WTC11 (cell line): Measurements from ENCODE around the gene STK24. TPM values are rescaled to one million over a fixed set of nuclear protein-coding genes. Genes with fewer than 3 reads are reported as not detected.

Source experiments
- ATAC-seq: fragments of 200-7000 bp; cut with Tn5 transposase; 2 replicates; pipeline ENCODE4 v1.10.0; 2021; ENCODE audit warnings: mild to moderate bottlenecking, moderate library complexity
- CTCF ChIA-PET: fragments of 300-600 bp; sonication (Branson Sonifier 250); formaldehyde crosslinking; loops from one replicate; lab custom pipeline; 2021; ENCODE audit warnings: antibody characterized with exemption; lab: Charles Lee
- POLR2A ChIA-PET: fragments of 350-600 bp; sonication (Branson Sonifier 250); formaldehyde crosslinking; loops from one replicate; lab custom pipeline; 2021; ENCODE audit warnings: antibody characterized with exemption; lab: Charles Lee
- DNase-seq: peaks from one replicate; pipeline ENCODE4 v3.0.0; 2021; ENCODE audit warnings: low spot score
- H3K27ac Mint-ChIP-seq: 2 replicates; pipeline ENCODE4 v1.8.0; 2021; ENCODE audit warnings: mixed read lengths
- H3K27me3 Mint-ChIP-seq: 2 replicates; pipeline ENCODE4 v1.8.0; 2021; ENCODE audit warnings: low read depth, mild to moderate bottlenecking, moderate library complexity, mixed read lengths
- H3K36me3 Mint-ChIP-seq: 2 replicates; pipeline ENCODE4 v1.8.0; 2021; ENCODE audit warnings: mixed read lengths
- H3K4me1 Mint-ChIP-seq: 2 replicates; pipeline ENCODE4 v1.8.0; 2022; ENCODE audit warnings: mixed read lengths
- H3K4me3 Mint-ChIP-seq: 2 replicates; pipeline ENCODE4 v1.8.0; 2021; ENCODE audit warnings: mild to moderate bottlenecking, moderate library complexity, mixed read lengths
- H3K9me3 Mint-ChIP-seq: 2 replicates; pipeline ENCODE4 v1.8.0; 2021; ENCODE audit warnings: mixed read lengths
- ARID4B ChIP-seq: sonication (generic); formaldehyde crosslinking; IDR thresholded peaks from 2 replicates; pipeline ENCODE4 v1.8.0; 2023; ENCODE audit warnings: missing genetic modification reagents, mild to moderate bottlenecking, borderline replicate concordance
- ATF1 ChIP-seq: sonication (generic); formaldehyde crosslinking; IDR thresholded peaks from 2 replicates; pipeline ENCODE4 v1.8.1; 2023; ENCODE audit warnings: mild to moderate bottlenecking, moderate library complexity, missing genetic modification reagents
- CBFB ChIP-seq: sonication (generic); formaldehyde crosslinking; IDR thresholded peaks from 2 replicates; pipeline ENCODE4 v1.8.1; 2022; ENCODE audit warnings: mild to moderate bottlenecking, low read depth, missing genetic modification reagents
- E2F4 ChIP-seq: sonication (generic); formaldehyde crosslinking; IDR thresholded peaks from 2 replicates; pipeline ENCODE4 v1.8.1; 2022; ENCODE audit warnings: low read depth, mild to moderate bottlenecking, moderate library complexity, missing genetic modification reagents, borderline replicate concordance
- ELF4 ChIP-seq: sonication (generic); formaldehyde crosslinking; IDR thresholded peaks from 2 replicates; pipeline ENCODE4 v1.8.1; 2022; ENCODE audit warnings: low read depth, mild to moderate bottlenecking, moderate library complexity, missing genetic modification reagents
- EMX1 ChIP-seq: fragments of 250-450 bp; sonication (Bioruptor Pico); IDR thresholded peaks from 2 replicates; pipeline ENCODE4 v1.8.0; 2021; ENCODE audit warnings: mild to moderate bottlenecking
- ETV6 ChIP-seq: sonication (generic); formaldehyde crosslinking; IDR thresholded peaks from 2 replicates; pipeline ENCODE4 v1.8.1; 2022; ENCODE audit warnings: mild to moderate bottlenecking, missing genetic modification reagents
- FOXP4 ChIP-seq: sonication (generic); formaldehyde crosslinking; IDR thresholded peaks from 2 replicates; pipeline ENCODE4 v1.8.0; 2022; ENCODE audit warnings: mild to moderate bottlenecking, missing genetic modification reagents
- GRHL2 ChIP-seq: fragments of 250-450 bp; sonication (Bioruptor Pico); IDR thresholded peaks from 2 replicates; pipeline ENCODE4 v1.8.0; 2022; ENCODE audit warnings: mild to moderate bottlenecking, moderate library complexity; ENCODE audit not compliant: insufficient replicate concordance, severe bottlenecking
- HMGXB4 ChIP-seq: sonication (generic); formaldehyde crosslinking; IDR thresholded peaks from 2 replicates; pipeline ENCODE4 v1.8.1; 2023; ENCODE audit warnings: mild to moderate bottlenecking, moderate library complexity, missing genetic modification reagents
- IRF1 ChIP-seq: sonication (generic); formaldehyde crosslinking; IDR thresholded peaks from 2 replicates; pipeline ENCODE4 v1.8.0; 2023; ENCODE audit warnings: missing genetic modification reagents
- JUN ChIP-seq: sonication (generic); formaldehyde crosslinking; IDR thresholded peaks from 2 replicates; pipeline ENCODE4 v1.8.0; 2023; ENCODE audit warnings: mild to moderate bottlenecking, missing genetic modification reagents
- NR2C2 ChIP-seq: sonication (generic); formaldehyde crosslinking; IDR thresholded peaks from 2 replicates; pipeline ENCODE4 v1.8.0; 2022; ENCODE audit warnings: mild to moderate bottlenecking, missing genetic modification reagents
- NR3C1 ChIP-seq: sonication (generic); formaldehyde crosslinking; conservative IDR thresholded peaks from 2 replicates; pipeline ENCODE4 v1.8.1; 2023; ENCODE audit warnings: low read depth, mild to moderate bottlenecking, missing genetic modification reagents
- PRDM15 ChIP-seq: sonication (generic); formaldehyde crosslinking; IDR thresholded peaks from 2 replicates; pipeline ENCODE4 v1.8.0; 2022; ENCODE audit warnings: missing genetic modification reagents
- RELA ChIP-seq: sonication (generic); formaldehyde crosslinking; IDR thresholded peaks from 2 replicates; pipeline ENCODE4 v1.8.1; 2022; ENCODE audit warnings: missing genetic modification reagents, mild to moderate bottlenecking, borderline replicate concordance
- TP53 ChIP-seq: sonication (generic); formaldehyde crosslinking; IDR thresholded peaks from 2 replicates; pipeline ENCODE4 v1.8.1; 2023; ENCODE audit warnings: mild to moderate bottlenecking, missing genetic modification reagents
- ZNF121 ChIP-seq: sonication (generic); formaldehyde crosslinking; IDR thresholded peaks from 2 replicates; pipeline ENCODE4 v1.8.0; 2023; ENCODE audit warnings: missing genetic modification reagents
- ZNF138 ChIP-seq: sonication (generic); formaldehyde crosslinking; conservative IDR thresholded peaks from 2 replicates; pipeline ENCODE4 v1.8.1; 2022; ENCODE audit warnings: mild to moderate bottlenecking, moderate library complexity, missing genetic modification reagents
- ZNF317 ChIP-seq: sonication (generic); formaldehyde crosslinking; IDR thresholded peaks from 2 replicates; pipeline ENCODE4 v1.8.1; 2023; ENCODE audit warnings: low read depth, mild to moderate bottlenecking, moderate library complexity, missing genetic modification reagents, borderline replicate concordance
- ZNF396 ChIP-seq: fragments of 250-450 bp; sonication (Bioruptor Pico); IDR thresholded peaks from 2 replicates; pipeline ENCODE4 v1.8.0; 2021; ENCODE audit warnings: mild to moderate bottlenecking, moderate library complexity, borderline replicate concordance
- ZNF416 ChIP-seq: fragments of 250-450 bp; sonication (Bioruptor Pico); IDR thresholded peaks from 2 replicates; pipeline ENCODE4 v1.9.0; 2021; ENCODE audit warnings: mild to moderate bottlenecking, inconsistent platforms
- total RNA-seq: library from RNA; stranded (reverse); gene quantifications from 3 replicates; pipeline ENCODE4 v1.2.3, GENCODE V29; 2021

The STK24 gene
- total RNA-seq, 1 experiment from 2014 or later, result 138 TPM

GRCh38 chr13:98451676-98452470 lies 125.0 kb downstream of the STK24 start:
- no peaks in the 10 kb centered on the region for H3K27me3 Mint-ChIP-seq
- POLR2A ChIA-PET, result no interaction called here
- ATAC-seq, result no peak

GRCh38 chr13:98450539-98451111 lies 126.3 kb downstream of the STK24 start:
- ChIA-PET POLR2A (interaction anchor here (1.2 kb wide), 1 partner anchor 425 kb away, joined by 3 read pairs; no protein-coding TSS in a partner anchor), CTCF (interaction anchor here (0.6 to 2.7 kb wide), 12 partner anchors 11 to 417 kb away, joined by 3 to 15 read pairs (median 5); no protein-coding TSS in a partner anchor)
- Mint-ChIP-seq H3K4me1 (peaks cover 29% of the 10 kb centered on the region), H3K4me3 (no peak overlapping the region), H3K27ac (peak overlapping the region; percentile 80), H3K36me3 (peaks cover 50% of the 10 kb centered on the region), H3K27me3 (no peaks in the 10 kb centered on the region), H3K9me3 (no peaks in the 10 kb centered on the region)
- ATAC-seq (peak; percentile 36), DNase-seq (no peak)
- TF ChIP-seq ZNF317 (CRISPR knock-in tag), result no peak
- no peak for TF ChIP-seq ZNF121 (CRISPR knock-in tag)
- TF ChIP-seq HMGXB4, result no peak
- no peak for TF ChIP-seq EMX1 (CRISPR knock-in tag)
- TF ChIP-seq RELA (CRISPR knock-in tag), result no peak
- no peak for TF ChIP-seq GRHL2 (CRISPR knock-in tag)
- no peak for TF ChIP-seq NR2C2 (CRISPR knock-in tag)
- no peak for TF ChIP-seq FOXP4
- TF ChIP-seq ARID4B (CRISPR knock-in tag), result no peak
- no peak for TF ChIP-seq ZNF416 (CRISPR knock-in tag)
- no peak for TF ChIP-seq E2F4 (CRISPR knock-in tag)
- TF ChIP-seq IRF1 (CRISPR knock-in tag), result no peak
- no peak for TF ChIP-seq ETV6 (CRISPR knock-in tag)
- TF ChIP-seq PRDM15 (CRISPR knock-in tag), result no peak
- TF ChIP-seq TP53 (CRISPR knock-in tag), result no peak

More at GRCh38 chr13:98451676-98452470, 125.0 kb downstream of the STK24 start:
- no peak overlapping the region for H3K4me3 Mint-ChIP-seq
- TF ChIP-seq ATF1, result no peak
- TF ChIP-seq ETV6 (CRISPR knock-in tag), result no peak
- no peak for TF ChIP-seq NR3C1 (CRISPR knock-in tag)
- TF ChIP-seq JUN (CRISPR knock-in tag), result no peak
- TF ChIP-seq CBFB (CRISPR knock-in tag), result no peak
- no peak for TF ChIP-seq ELF4 (CRISPR knock-in tag)
- TF ChIP-seq ZNF396 (CRISPR knock-in tag), result no peak
- no peak for TF ChIP-seq ZNF138 (CRISPR knock-in tag)
- H3K27ac Mint-ChIP-seq, result peak overlapping the region; percentile 28
- no peak for DNase-seq
- peaks cover 28% of the 10 kb centered on the region for H3K4me1 Mint-ChIP-seq
- H3K36me3 Mint-ChIP-seq, result peaks cover 55% of the 10 kb centered on the region
- CTCF ChIA-PET, result interaction anchor here (0.6 to 2.7 kb wide), 7 partner anchors 15 to 418 kb away, joined by 3 to 15 read pairs (median 6); no protein-coding TSS in a partner anchor
- H3K9me3 Mint-ChIP-seq, result no peaks in the 10 kb centered on the region
